PC-9 (cell line): ENCODE measurements around the gene ECE1.

Source experiments
- EZH2 ChIP-seq: fragments of 200-600 bp; sonication (generic); IDR thresholded peaks from 2 replicates; pipeline ENCODE4 v1.8.0; 2017; ENCODE audit warnings: antibody characterized with exemption, low read depth
- TF ChIP-seq, protein P1 (sequence below): fragments of 200-600 bp; sonication (generic); conservative IDR thresholded peaks from 2 replicates; pipeline ENCODE4 v1.6.1; 2017; ENCODE audit warnings: mixed run types, antibody characterized with exemption, mild to moderate bottlenecking, moderate library complexity

DNA sequence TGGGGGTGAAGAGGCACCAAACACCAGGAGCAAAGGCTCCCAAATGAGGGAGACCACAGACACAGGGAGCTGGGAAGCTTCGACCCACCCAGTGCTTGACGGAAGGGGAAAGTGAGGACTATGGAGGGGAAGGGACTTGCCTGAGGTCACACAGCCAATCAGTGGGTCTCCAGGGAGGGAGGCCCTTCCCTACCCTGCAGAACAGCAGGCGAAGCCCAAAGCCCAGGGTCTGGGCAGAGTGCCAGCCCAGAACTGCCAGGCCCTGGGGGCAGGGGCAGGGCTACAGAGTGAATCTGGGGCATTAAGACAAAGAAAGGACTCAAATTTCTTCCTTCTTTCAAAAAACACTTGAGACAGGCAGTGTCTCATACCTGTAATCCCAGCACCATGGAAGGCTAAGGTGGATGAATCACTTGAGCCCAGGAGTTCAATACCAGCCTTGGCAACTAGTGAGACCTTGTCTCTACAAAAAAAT is 45.5 kb upstream of the ECE1 start:
- TF ChIP-seq, protein P1, sequence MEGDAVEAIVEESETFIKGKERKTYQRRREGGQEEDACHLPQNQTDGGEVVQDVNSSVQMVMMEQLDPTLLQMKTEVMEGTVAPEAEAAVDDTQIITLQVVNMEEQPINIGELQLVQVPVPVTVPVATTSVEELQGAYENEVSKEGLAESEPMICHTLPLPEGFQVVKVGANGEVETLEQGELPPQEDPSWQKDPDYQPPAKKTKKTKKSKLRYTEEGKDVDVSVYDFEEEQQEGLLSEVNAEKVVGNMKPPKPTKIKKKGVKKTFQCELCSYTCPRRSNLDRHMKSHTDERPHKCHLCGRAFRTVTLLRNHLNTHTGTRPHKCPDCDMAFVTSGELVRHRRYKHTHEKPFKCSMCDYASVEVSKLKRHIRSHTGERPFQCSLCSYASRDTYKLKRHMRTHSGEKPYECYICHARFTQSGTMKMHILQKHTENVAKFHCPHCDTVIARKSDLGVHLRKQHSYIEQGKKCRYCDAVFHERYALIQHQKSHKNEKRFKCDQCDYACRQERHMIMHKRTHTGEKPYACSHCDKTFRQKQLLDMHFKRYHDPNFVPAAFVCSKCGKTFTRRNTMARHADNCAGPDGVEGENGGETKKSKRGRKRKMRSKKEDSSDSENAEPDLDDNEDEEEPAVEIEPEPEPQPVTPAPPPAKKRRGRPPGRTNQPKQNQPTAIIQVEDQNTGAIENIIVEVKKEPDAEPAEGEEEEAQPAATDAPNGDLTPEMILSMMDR: no peak
- TF ChIP-seq EZH2: no peak
